Neural crest cell (in vitro differentiated cells): ENCODE data around the gene CAT. TPM values are rescaled to one million over a fixed set of nuclear protein-coding genes. Genes with fewer than 3 reads are reported as not detected.

Experiments used
- DNase-seq: peaks from one replicate; pipeline ENCODE4 v3.0.0; 2021; ENCODE audit warnings: low read depth, mixed read lengths, low spot score
- H3K27ac Mint-ChIP-seq: one replicate; pipeline ENCODE4 v1.8.0; 2021; ENCODE audit warnings: mild to moderate bottlenecking, mixed read lengths; ENCODE audit not compliant: unreplicated experiment
- H3K27me3 Mint-ChIP-seq: 2 replicates; pipeline ENCODE4 v1.8.0; 2021; ENCODE audit warnings: low read depth, mild to moderate bottlenecking, mixed read lengths
- H3K36me3 Mint-ChIP-seq: 2 replicates; pipeline ENCODE4 v1.8.0; 2021; ENCODE audit warnings: low read depth, mild to moderate bottlenecking, mixed read lengths
- H3K4me1 Mint-ChIP-seq: 2 replicates; pipeline ENCODE4 v1.8.0; 2021; ENCODE audit warnings: mixed read lengths
- H3K4me3 Mint-ChIP-seq: one replicate; pipeline ENCODE4 v1.8.0; 2021; ENCODE audit warnings: mild to moderate bottlenecking, mixed read lengths
- H3K9me3 Mint-ChIP-seq: 2 replicates; pipeline ENCODE4 v1.8.0; 2021; ENCODE audit warnings: mixed read lengths
- CTCF ChIP-seq: fragments of 200-600 bp; sonication (generic); conservative IDR thresholded peaks from 2 replicates; pipeline ENCODE4 v1.5.0; 2021; ENCODE audit warnings: antibody characterized with exemption, mild to moderate bottlenecking
- total RNA-seq: library from RNA; stranded (reverse); gene quantifications from 2 replicates; pipeline ENCODE4 v1.2.1, GENCODE V29; 2021

CAT gene
- total RNA-seq, 1 donor from 2014 or later: 30.6 TPM

GRCh38 chr11:34478845-34479663 is 40.3 kb downstream of the CAT start:
- no peak for DNase-seq
- TF ChIP-seq CTCF: no peak
- no peak overlapping the region for H3K27ac Mint-ChIP-seq
- H3K4me1 Mint-ChIP-seq: no peaks in the 10 kb centered on the region
- no peaks in the 10 kb centered on the region for H3K36me3 Mint-ChIP-seq
- H3K27me3 Mint-ChIP-seq: peaks cover 15% of the 10 kb centered on the region
- H3K9me3 Mint-ChIP-seq: no peaks in the 10 kb centered on the region
- no peak overlapping the region for H3K4me3 Mint-ChIP-seq

- H3K4me1 Mint-ChIP-seq: no peaks in the 10 kb centered on the region
- no peak overlapping the region for H3K27ac Mint-ChIP-seq
- H3K27me3 Mint-ChIP-seq: peaks cover 15% of the 10 kb centered on the region
- H3K36me3 Mint-ChIP-seq: no peaks in the 10 kb centered on the region
- no peak for DNase-seq
- no peak for TF ChIP-seq CTCF
- H3K9me3 Mint-ChIP-seq: no peaks in the 10 kb centered on the region
- no peak overlapping the region for H3K4me3 Mint-ChIP-seq
Observed at GRCh38 chr11:34480314-34480713, 41.6 kb downstream of the CAT start.

DNA sequence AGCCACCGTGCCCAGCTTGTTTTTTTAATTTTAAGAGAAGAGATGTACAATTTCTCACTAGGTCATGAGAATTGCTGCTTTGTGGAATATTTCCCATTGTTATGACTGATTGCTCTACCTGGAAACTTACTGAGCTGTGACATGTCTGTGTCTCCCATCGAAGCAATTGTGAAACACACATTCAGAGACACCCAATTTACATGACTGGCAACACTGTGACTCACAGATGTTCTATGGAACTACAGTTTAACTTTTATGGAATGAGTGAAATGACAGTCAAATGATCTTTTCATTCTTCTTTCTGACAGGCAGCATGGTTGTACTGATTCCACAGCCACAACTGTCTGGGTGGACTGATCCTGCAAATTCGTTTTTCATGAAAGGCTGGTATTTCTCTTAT is 42.6 kb downstream of the CAT start:
- DNase-seq: no peak
- no peak overlapping the region for H3K27ac Mint-ChIP-seq
- no peak for TF ChIP-seq CTCF
- H3K4me1 Mint-ChIP-seq: no peaks in the 10 kb centered on the region
- no peaks in the 10 kb centered on the region for H3K36me3 Mint-ChIP-seq
- peaks cover 15% of the 10 kb centered on the region for H3K27me3 Mint-ChIP-seq
- no peaks in the 10 kb centered on the region for H3K9me3 Mint-ChIP-seq
- no peak overlapping the region for H3K4me3 Mint-ChIP-seq

- DNase-seq: no peak
- no peaks in the 10 kb centered on the region for H3K36me3 Mint-ChIP-seq
Observed at GRCh38 chr11:34483106-34483874, 44.6 kb downstream of the CAT start.

DNA sequence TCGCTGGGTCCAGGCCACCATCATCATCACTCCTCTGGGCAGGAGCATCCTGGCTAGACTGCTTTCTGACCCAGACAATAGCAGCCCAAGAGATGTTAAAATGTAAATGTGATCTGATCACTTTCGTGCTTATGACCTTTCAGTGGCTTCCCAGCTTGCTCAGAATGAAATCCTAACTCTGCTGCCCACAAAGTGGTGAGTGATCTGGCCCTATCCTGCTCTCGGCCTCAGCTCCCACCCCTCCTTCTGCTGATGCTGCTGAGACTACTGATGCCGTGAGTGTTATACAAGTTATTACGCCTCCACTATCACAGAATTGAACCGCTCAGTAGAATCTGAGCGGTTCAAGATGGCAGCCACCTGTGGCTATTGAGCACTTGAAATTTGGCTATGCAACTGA is 48.7 kb downstream of the CAT start:
- Mint-ChIP-seq H3K4me3 (no peak overlapping the region), H3K9me3 (no peaks in the 10 kb centered on the region), H3K4me1 (no peaks in the 10 kb centered on the region), H3K27ac (no peak overlapping the region), H3K36me3 (no peaks in the 10 kb centered on the region), H3K27me3 (no peaks in the 10 kb centered on the region)
- DNase-seq: no peak
- no peak for TF ChIP-seq CTCF

More at GRCh38 chr11:34483106-34483874, 44.6 kb downstream of the CAT start:
- Mint-ChIP-seq H3K27me3 (peaks cover 11% of the 10 kb centered on the region), H3K27ac (no peak overlapping the region), H3K9me3 (no peaks in the 10 kb centered on the region), H3K4me3 (no peak overlapping the region), H3K4me1 (no peaks in the 10 kb centered on the region)
- no peak for TF ChIP-seq CTCF
